Esophagus muscularis mucosa (tissue), 4 donors: ENCODE results near the gene SLC39A2. TPM values are rescaled to one million over a fixed set of nuclear protein-coding genes. Genes with fewer than 3 reads are reported as not detected.
"Not testable (repeated sequence)": the region's sequence is repeated elsewhere in the genome, so short reads cannot be mapped to it uniquely, and the experiment has no call there.

Experiments used
- DNase-seq: peaks from one replicate; pipeline ENCODE4 v3.0.0-alpha.2; 2017; ENCODE audit errors: extremely low spot score
- H3K27ac ChIP-seq, 4 donors: fragments of 200-600 bp; sonication (generic); replicated peaks in 1 of 4; 1 replicate in 3 of 4; 2 replicates in 1 of 4; pipeline ENCODE4 v1.5.1; 2016 to 2019; ENCODE audit warnings: mild to moderate bottlenecking in 1 of 4
- H3K27me3 ChIP-seq, 4 donors: fragments of 200-600 bp; sonication (generic); one replicate each; pipeline versions ENCODE4 v1.5.1 to v1.6.0; 2016 to 2019
- H3K36me3 ChIP-seq, 4 donors: fragments of 200-600 bp; sonication (generic); one replicate each; pipeline ENCODE4 v1.5.1; 2016 to 2019
- H3K4me1 ChIP-seq, 4 donors: fragments of 200-600 bp; sonication (generic); one replicate each; pipeline ENCODE4 v1.5.1; 2016 to 2019
- H3K4me3 ChIP-seq, 4 donors: fragments of 200-600 bp; sonication (generic); 1 replicate in 2 of 4; 2 replicates in 2 of 4; pipeline ENCODE4 v1.5.1; 2016 to 2019; ENCODE audit warnings: mild to moderate bottlenecking in 4 of 4, moderate library complexity in 1 of 4
- H3K9me3 ChIP-seq, 4 donors: fragments of 200-600 bp; sonication (generic); 1 replicate in 3 of 4; 2 replicates in 1 of 4; pipeline ENCODE4 v1.5.1; 2016 to 2019
- EP300 ChIP-seq: sonication (generic); formaldehyde crosslinking; IDR thresholded peaks from one replicate; pipeline ENCODE4 v1.6.1; 2017; ENCODE audit warnings: antibody characterized with exemption
- POLR2A ChIP-seq: fragments of 450-650 bp; IDR thresholded peaks from one replicate; pipeline ENCODE4 v1.6.1; 2017; ENCODE audit warnings: antibody characterized with exemption, moderate library complexity, mild to moderate bottlenecking, low read depth
- POLR2AphosphoS5 ChIP-seq, 2 donors: sonication (generic); formaldehyde crosslinking; IDR thresholded peaks; one replicate each; pipeline ENCODE4 v1.6.1; 2017; ENCODE audit warnings: antibody characterized with exemption in 2 of 2
- WGBS: methylation state at CpG from one replicate; pipeline ENCODE4 v1.1.5; 2018; 5-methylcytosine and 5-hydroxymethylcytosine counted together
- intact Hi-C: fragments of 100-400 bp; cut with DNase I; formaldehyde crosslinking; loops from one replicate; pipeline ENCODE4 v1.15.1; 2023
- total RNA-seq, 4 donors: library from RNA; depleted of rRNA; stranded (reverse); fragments of >200 nt; gene quantifications; one replicate each; pipeline versions ENCODE4 v1.1.0 to v1.2.1, GENCODE V29; 2016
- TF ChIP-seq, protein P1 (sequence below), 3 experiments: fragments of 200-600 bp in 2 of 3; fragments of 450-650 bp in 1 of 3; sonication (generic) in 2 of 3; IDR thresholded peaks; one replicate each; pipeline ENCODE4 v1.5.1; 2017 to 2019; ENCODE audit warnings: antibody characterized with exemption in 3 of 3, mild to moderate bottlenecking in 2 of 3, moderate library complexity in 1 of 3

SLC39A2 gene
- not detected for total RNA-seq

DNA sequence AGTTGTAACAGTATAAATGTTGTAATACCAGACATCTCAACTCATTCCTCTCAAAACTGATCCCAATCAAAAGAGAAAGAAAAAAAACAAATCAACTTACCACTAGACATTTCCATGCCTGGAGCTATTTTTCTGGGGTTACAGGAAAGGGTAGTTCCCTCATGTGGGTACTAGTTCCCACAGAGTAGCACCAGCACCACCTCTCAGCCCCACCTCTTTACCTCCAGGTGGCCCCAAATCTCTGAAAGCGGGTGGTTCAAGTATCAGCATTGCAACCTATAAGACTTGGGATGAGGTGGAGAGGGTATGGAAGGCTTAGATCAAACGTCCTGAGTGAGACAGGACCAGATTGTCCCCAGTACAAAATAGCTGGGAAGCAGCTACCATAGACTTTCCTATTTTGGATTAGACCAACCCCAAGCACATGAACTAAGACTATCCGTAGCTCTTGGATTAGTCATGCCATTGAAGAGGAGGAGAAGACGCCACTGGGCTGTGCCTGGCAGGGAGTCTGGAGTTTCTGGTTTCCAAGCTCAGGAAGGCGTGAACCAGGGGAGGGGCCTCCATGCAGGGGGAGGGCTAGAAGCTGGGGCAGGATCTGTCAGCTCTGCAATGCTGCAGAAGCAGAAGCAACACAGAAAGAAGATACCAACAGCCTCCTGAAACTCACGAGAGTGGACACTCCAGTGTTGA is at the start of gene SLC39A2:
Gene SLC39A2 (plus strand): TSS at position 620 of the 693 bp plus-strand sequence. CDS start 154 bp downstream, outside the sequence.
- Histone ChIP-seq H3K27ac (no peak within 1 kb of the TSS), H3K27me3 (no peaks in the 10 kb centered on the region), H3K4me3 (no peak within 1 kb of the TSS), H3K36me3 (peaks cover 34 to 39% (median 37%) of the 10 kb centered on the region in 4 donors), H3K9me3 (no peaks in the 10 kb centered on the region), H3K4me1 (no peaks in the 10 kb centered on the region)
- TF ChIP-seq EP300 (no peak), POLR2A (no peak), POLR2AphosphoS5 (IDR thresholded peaks at IDR 0.05) (no peak)
- TF ChIP-seq, protein P1, sequence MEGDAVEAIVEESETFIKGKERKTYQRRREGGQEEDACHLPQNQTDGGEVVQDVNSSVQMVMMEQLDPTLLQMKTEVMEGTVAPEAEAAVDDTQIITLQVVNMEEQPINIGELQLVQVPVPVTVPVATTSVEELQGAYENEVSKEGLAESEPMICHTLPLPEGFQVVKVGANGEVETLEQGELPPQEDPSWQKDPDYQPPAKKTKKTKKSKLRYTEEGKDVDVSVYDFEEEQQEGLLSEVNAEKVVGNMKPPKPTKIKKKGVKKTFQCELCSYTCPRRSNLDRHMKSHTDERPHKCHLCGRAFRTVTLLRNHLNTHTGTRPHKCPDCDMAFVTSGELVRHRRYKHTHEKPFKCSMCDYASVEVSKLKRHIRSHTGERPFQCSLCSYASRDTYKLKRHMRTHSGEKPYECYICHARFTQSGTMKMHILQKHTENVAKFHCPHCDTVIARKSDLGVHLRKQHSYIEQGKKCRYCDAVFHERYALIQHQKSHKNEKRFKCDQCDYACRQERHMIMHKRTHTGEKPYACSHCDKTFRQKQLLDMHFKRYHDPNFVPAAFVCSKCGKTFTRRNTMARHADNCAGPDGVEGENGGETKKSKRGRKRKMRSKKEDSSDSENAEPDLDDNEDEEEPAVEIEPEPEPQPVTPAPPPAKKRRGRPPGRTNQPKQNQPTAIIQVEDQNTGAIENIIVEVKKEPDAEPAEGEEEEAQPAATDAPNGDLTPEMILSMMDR (IDR thresholded peaks at IDR 0.05), result no peak
- intact Hi-C loops, result no loop called here
- no peak for DNase-seq
- WGBS, result 42% methylated on average over 6 of the region's 6 CpGs

DNA sequence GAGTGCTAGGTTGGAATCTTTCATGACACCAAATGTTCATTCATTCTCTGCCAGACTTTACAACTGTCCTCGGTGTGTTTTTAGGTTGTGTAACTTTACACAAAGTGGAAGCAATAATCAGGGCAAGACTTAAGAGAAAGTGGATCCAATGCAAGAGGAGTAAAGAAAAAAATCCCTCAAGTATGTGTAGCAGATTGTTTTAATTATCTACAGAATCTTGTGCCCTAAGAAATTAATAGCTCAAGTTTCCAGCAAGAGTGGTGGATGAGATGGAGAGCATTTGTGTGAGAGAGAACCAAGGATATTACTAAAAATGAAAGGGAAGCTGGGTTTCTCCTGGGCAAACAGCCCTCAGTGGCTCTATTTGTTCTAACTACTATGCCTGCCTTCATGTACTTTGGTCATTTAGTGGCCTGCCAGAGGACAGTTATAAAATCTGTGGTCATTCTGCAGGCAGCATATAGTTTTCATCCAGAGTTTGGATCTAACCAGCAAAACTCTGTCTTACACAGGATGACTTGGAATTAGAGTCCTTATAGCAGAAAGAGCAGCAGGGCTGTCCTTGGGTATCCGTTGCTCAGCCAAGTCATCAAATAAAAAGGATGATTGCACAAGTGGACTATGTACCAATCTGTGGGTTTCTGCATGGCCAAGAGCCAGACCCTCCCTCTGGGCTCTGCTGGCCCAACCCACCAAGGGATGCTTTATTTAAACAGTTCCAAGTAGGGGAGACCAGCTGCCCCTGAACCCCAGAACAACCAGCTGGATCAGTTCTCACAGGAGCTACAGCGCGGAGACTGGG is 44.2 kb upstream of the SLC39A2 start, which contains the start of gene RNASE2:
Gene RNASE2 (plus strand): TSS at position 752 of the 802 bp plus-strand sequence. CDS start 285 bp downstream, outside the sequence.
- H3K9me3 ChIP-seq, H3K4me1 ChIP-seq, H3K4me3 ChIP-seq, DNase-seq, H3K27ac ChIP-seq, H3K36me3 ChIP-seq, intact Hi-C loops: not testable (repeated sequence)
- peaks cover 0 to 12% (median 0%) of the 10 kb centered on the region in 4 donors for H3K27me3 ChIP-seq
- WGBS, result 59% methylated on average over 4 of the region's 4 CpGs

DNA sequence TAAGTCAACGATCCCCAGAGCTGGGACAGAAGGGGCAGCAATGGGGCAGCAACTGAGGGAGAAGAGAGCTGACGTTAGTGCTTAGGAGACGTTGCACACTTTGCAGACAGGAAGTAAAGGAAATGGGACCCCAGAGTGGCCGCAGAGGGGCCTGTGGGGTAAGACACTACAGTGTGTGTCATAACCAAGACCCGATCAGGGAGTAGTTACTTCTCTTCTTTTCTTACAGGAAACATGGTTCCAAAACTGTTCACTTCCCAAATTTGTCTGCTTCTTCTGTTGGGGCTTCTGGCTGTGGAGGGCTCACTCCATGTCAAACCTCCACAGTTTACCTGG is 43.6 kb upstream of the SLC39A2 start:
- H3K4me1 ChIP-seq, H3K27me3 ChIP-seq, DNase-seq, H3K36me3 ChIP-seq, H3K27ac ChIP-seq, H3K4me3 ChIP-seq, intact Hi-C loops, H3K9me3 ChIP-seq: not testable (repeated sequence)
- WGBS, result 53% methylated on average over 5 of the region's 5 CpGs

DNA sequence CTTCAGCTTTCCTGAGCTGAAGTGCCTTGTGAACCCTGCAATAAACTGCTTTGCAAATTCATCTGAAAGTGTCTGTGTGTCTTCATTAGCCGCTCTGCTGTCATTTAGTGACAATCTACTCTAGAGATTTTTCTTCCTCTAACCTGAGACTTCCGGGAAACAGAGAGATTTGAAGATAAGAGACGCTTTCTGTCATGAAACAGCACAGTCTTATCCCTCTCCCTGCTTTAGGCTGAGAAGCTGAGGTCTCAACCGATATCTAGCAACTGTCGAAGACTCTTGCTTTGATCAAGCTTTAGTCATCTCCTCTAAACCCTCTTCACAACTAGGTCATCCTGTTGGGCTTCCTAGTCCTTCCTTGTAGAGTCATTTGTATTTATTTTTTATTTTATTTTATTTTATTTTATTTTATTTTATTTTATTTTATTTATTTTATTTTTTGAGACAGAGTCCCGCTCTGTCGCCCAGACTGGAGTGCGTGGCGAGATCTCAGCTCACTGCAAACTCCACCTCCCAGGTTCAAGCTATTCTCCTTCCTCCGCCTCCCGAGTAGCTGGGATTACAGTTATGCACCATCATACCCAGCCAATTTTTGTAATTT is 42.6 kb upstream of the SLC39A2 start:
- Histone ChIP-seq H3K4me1 (peaks cover 0 to 4% (median 2%) of the 10 kb centered on the region in 4 donors), H3K36me3 (no peaks in the 10 kb centered on the region), H3K27me3 (peaks cover 0 to 6% (median 0%) of the 10 kb centered on the region in 4 donors), H3K4me3 (no peak overlapping the region), H3K27ac (no peak overlapping the region), H3K9me3 (no peaks in the 10 kb centered on the region)
- TF ChIP-seq POLR2AphosphoS5 (IDR thresholded peaks at IDR 0.05), result no peak
- TF ChIP-seq, protein P1 (IDR thresholded peaks at IDR 0.05), result no peak
- no peak for DNase-seq
- intact Hi-C loops, result no loop called here
- 86% methylated on average over 11 of the region's 11 CpGs for WGBS

- H3K4me1 ChIP-seq, H3K27me3 ChIP-seq, H3K9me3 ChIP-seq, H3K36me3 ChIP-seq, H3K27ac ChIP-seq, DNase-seq, H3K4me3 ChIP-seq, intact Hi-C loops: not testable (repeated sequence)
These were observed 40.1 kb upstream of the SLC39A2 start for GRCh38 chr14:20958946-20959345.

- DNase-seq, result no peak
- 88% methylated on average over 3 of the region's 3 CpGs for WGBS
- H3K4me3 ChIP-seq, result no peak overlapping the region
- no peaks in the 10 kb centered on the region for H3K36me3 ChIP-seq
- no peaks in the 10 kb centered on the region for H3K9me3 ChIP-seq
- intact Hi-C loops, result no loop called here
- no peak overlapping the region for H3K27ac ChIP-seq
- peaks cover 0 to 11% (median 0%) of the 10 kb centered on the region in 4 donors for H3K27me3 ChIP-seq
- TF ChIP-seq POLR2AphosphoS5 (IDR thresholded peaks at IDR 0.05) (no peak), EP300 (no peak), POLR2A (no peak)
- TF ChIP-seq, protein P1 (IDR thresholded peaks at IDR 0.05), result no peak
- peaks cover 4 to 15% (median 11%) of the 10 kb centered on the region in 4 donors for H3K4me1 ChIP-seq
These were observed 29.8 kb upstream of the SLC39A2 start for GRCh38 chr14:20969336-20969735.
